ENCODE measurements around the gene CSNK1D.

Gene CSNK1D

DNA sequence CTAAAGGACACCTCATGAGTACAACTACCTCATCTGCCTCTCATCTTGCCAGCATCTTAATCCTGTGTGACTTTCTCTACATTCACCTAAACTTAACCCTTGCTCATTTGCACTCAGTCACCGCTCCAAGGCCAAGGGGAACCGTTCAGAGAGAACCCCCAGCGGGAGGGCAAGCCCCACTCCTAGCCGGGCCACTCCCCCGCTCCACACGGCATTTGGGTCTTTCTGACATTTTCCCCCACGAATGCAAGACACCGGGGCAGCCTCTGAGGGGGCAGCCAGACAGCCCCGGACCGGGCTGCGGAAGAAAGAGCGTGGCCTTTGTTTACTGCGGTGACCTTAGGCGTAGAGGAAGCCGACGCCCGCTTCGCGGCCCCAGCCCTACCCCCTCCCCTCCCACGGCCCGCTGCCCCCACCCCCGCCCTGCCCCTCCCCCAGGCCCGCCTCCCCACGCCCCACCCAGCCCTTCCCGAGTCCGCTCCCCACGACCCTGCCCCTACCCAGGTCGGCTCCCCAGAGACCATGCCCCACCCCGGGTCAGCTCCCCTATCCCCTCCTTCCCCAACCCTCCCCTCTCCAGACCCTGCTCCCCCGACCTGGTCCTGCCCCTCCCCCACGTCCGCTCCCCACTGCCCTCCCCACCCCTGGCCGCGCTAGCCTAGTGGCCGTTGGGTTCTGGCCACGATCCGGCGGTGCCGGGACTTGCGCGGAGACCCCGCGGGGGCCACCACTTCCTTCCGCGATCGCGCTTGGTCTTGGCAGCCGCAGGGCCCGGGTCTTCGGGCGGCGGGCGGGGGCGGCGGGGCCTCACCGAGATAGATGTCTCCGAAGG, 789 bp downstream of the CSNK1D start:
- Histone ChIP-seq H3K79me2 (ENCODE audit: insufficient read depth, low read length) (peaks cover 57% of the 10 kb centered on the region), H3K27me3 (ENCODE audit: insufficient read depth, low read length, poor library complexity) (no peaks in the 10 kb centered on the region), H3K9ac (ENCODE audit: low read depth, low read length) (peak overlapping the region; percentile 86), H3K4me2 (ENCODE audit: insufficient read depth, low read length) (peak overlapping the region; percentile 98), H3K27ac (ENCODE audit: low read length) (peak overlapping the region; percentile 86), H3K36me3 (ENCODE audit: insufficient read depth, low read length) (peaks cover 49% of the 10 kb centered on the region), H2AFZ (ENCODE audit: low read depth, low read length) (peak overlapping the region; percentile 71), H3K9me3 (ENCODE audit: insufficient read depth, low read length, severe bottlenecking) (no peaks in the 10 kb centered on the region), H4K20me1 (ENCODE audit: insufficient read depth, low read length) (peaks cover 50% of the 10 kb centered on the region), H3K4me1 (ENCODE audit: insufficient read depth, low read length) (peaks cover 49% of the 10 kb centered on the region), H3K4me3 (ENCODE audit: low read depth in 1 of 2, low read length in 2 of 2) (peak overlapping the region; percentile 75 to 86)
- TF ChIP-seq CTCF (IDR thresholded peaks at IDR 0.05; ENCODE audit: borderline replicate concordance, extremely low read depth, low read length, poor library complexity, severe bottlenecking) (no peak), EZH2 (IDR thresholded peaks at IDR 0.05; ENCODE audit: borderline replicate concordance, low read depth, low read length, severe bottlenecking) (no peak)
- DNase-seq (peak; percentile 57), ATAC-seq (ENCODE audit: insufficient read depth, low read depth) (peak; percentile 27)

DNA sequence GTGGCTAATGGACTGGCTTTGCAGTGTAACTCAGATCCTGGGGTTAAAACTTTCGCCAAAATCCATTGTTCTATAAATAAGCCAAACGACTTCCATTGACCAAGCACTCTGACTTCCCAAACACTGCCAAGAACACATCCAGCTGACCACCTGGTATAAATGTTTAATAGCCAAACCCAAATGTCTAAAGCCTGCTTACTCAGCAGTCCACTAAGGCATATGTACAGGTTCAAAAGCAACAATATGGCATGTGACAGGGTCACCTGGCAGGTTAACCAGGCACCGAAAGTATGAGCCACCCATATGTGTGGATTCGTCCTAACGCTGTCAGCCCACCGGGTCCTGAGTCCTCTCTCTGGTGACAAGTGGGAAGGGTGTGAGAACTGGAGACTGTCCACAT, 2.1 kb downstream of the CSNK1D start:
- Histone ChIP-seq H3K27me3 (ENCODE audit: insufficient read depth, low read length, poor library complexity) (no peaks in the 10 kb centered on the region), H3K4me1 (ENCODE audit: insufficient read depth, low read length) (peaks cover 53% of the 10 kb centered on the region), H4K20me1 (ENCODE audit: insufficient read depth, low read length) (peaks cover 61% of the 10 kb centered on the region), H3K27ac (ENCODE audit: low read length) (peak overlapping the region; percentile 55), H3K9ac (ENCODE audit: low read depth, low read length) (peak overlapping the region; percentile 86), H3K4me2 (ENCODE audit: insufficient read depth, low read length) (peak overlapping the region; percentile 98), H3K9me3 (ENCODE audit: insufficient read depth, low read length, severe bottlenecking) (no peaks in the 10 kb centered on the region), H3K4me3 (ENCODE audit: low read depth in 1 of 2, low read length in 2 of 2) (peak overlapping the region in 1 of 2 experiments; percentile 75; a peak in 2 of 4 replicates), H3K79me2 (ENCODE audit: insufficient read depth, low read length) (peaks cover 71% of the 10 kb centered on the region), H3K36me3 (ENCODE audit: insufficient read depth, low read length) (peaks cover 61% of the 10 kb centered on the region), H2AFZ (ENCODE audit: low read depth, low read length) (no peak overlapping the region)
- ATAC-seq (ENCODE audit: insufficient read depth, low read depth) (no peak), DNase-seq (no peak)
- TF ChIP-seq CTCF (IDR thresholded peaks at IDR 0.05; ENCODE audit: borderline replicate concordance, extremely low read depth, low read length, poor library complexity, severe bottlenecking), result no peak
- no peak for TF ChIP-seq EZH2 (IDR thresholded peaks at IDR 0.05; ENCODE audit: borderline replicate concordance, low read depth, low read length, severe bottlenecking)

DNA sequence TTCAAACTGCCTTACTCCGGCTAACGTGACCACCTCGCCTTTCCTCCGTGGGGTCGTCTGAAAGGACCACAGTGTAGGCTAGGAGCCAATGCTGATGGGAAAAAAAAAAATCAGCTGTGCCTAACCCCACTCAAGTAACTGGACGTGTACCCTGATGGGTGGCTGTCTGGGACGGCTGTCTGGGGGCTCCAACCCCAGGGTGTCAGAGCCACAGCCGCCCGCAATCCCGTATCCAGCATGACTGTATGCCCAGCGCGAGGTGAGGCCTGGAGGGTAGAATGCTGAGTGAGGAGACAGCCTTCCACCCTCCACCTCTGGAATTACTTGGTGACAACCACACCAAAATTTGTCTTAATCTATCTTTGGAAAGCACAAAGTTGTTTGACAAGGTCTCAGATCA, 2.8 kb downstream of the CSNK1D start:
- no peaks in the 10 kb centered on the region for H3K27me3 ChIP-seq (ENCODE audit: insufficient read depth, low read length, poor library complexity)
- H3K4me2 ChIP-seq (ENCODE audit: insufficient read depth, low read length), result peak overlapping the region; percentile 98; the same call in 1 of the 2 replicates
- H4K20me1 ChIP-seq (ENCODE audit: insufficient read depth, low read length), result peaks cover 69% of the 10 kb centered on the region
- H3K9me3 ChIP-seq (ENCODE audit: insufficient read depth, low read length, severe bottlenecking), result no peaks in the 10 kb centered on the region
- H2AFZ ChIP-seq (ENCODE audit: low read depth, low read length), result no peak overlapping the region
- no peak for ATAC-seq (ENCODE audit: insufficient read depth, low read depth)
- H3K27ac ChIP-seq (ENCODE audit: low read length), result 0 out of 2 replicates have a peak overlapping the region, but pooled peaks have one; percentile 11
- H3K79me2 ChIP-seq (ENCODE audit: insufficient read depth, low read length), result peaks cover 78% of the 10 kb centered on the region
- DNase-seq, result no peak
- H3K36me3 ChIP-seq (ENCODE audit: insufficient read depth, low read length), result peaks cover 69% of the 10 kb centered on the region
- no peak overlapping the region; the same call in 1 of the 2 replicates for H3K9ac ChIP-seq (ENCODE audit: low read depth, low read length)
- H3K4me3 ChIP-seq (ENCODE audit: low read depth in 1 of 2, low read length in 2 of 2), result no peak overlapping the region
- peaks cover 53% of the 10 kb centered on the region for H3K4me1 ChIP-seq (ENCODE audit: insufficient read depth, low read length)
- TF ChIP-seq CTCF (IDR thresholded peaks at IDR 0.05; ENCODE audit: borderline replicate concordance, extremely low read depth, low read length, poor library complexity, severe bottlenecking) (no peak), EZH2 (IDR thresholded peaks at IDR 0.05; ENCODE audit: borderline replicate concordance, low read depth, low read length, severe bottlenecking) (no peak)
